Activated CD4-positive, alpha-beta T cell treated with anti-CD3 and anti-CD28 coated beads, Interleukin-2, amount 50 U/mL, for 16 hours (primary cell): ENCODE measurements around the gene COL23A1.
"Not testable (repeated sequence)": the region's sequence is repeated elsewhere in the genome, so short reads cannot be mapped to it uniquely, and the experiment has no call there.

Source experiments
- DNase-seq: peaks from one replicate; pipeline ENCODE4 v3.0.0-alpha.2; 2020

Gene COL23A1

GRCh38 chr5:178247481-178248456, 342.4 kb downstream of the COL23A1 start:
- DNase-seq, result no peak

GRCh38 chr5:178246624-178247279, 343.4 kb downstream of the COL23A1 start:
- DNase-seq, result no peak

GRCh38 chr5:178245389-178245788, 344.8 kb downstream of the COL23A1 start:
- no peak for DNase-seq

GRCh38 chr5:178244576-178244975, 345.6 kb downstream of the COL23A1 start:
- no peak for DNase-seq

- no peak for DNase-seq
These were observed 347.8 kb downstream of the COL23A1 start for GRCh38 chr5:178242416-178242815.

GRCh38 chr5:178241688-178242231, 348.4 kb downstream of the COL23A1 start:
- DNase-seq, result no peak

GRCh38 chr5:178241231-178241663, 348.9 kb downstream of the COL23A1 start:
- no peak for DNase-seq

- no peak for DNase-seq
These were observed 349.4 kb downstream of the COL23A1 start for GRCh38 chr5:178240766-178241165.

GRCh38 chr5:178240341-178240741, 349.9 kb downstream of the COL23A1 start:
- DNase-seq, result no peak

GRCh38 chr5:178239626-178240301, 350.4 kb downstream of the COL23A1 start:
- not testable (repeated sequence) for DNase-seq

GRCh38 chr5:178238711-178239592, 351.2 kb downstream of the COL23A1 start:
- DNase-seq, result no peak

GRCh38 chr5:178238313-178238635, 351.9 kb downstream of the COL23A1 start:
- no peak for DNase-seq

- DNase-seq, result no peak
These were observed 352.5 kb downstream of the COL23A1 start for GRCh38 chr5:178237431-178238312.

- DNase-seq, result no peak
These were observed 353.5 kb downstream of the COL23A1 start for GRCh38 chr5:178236679-178237078.

GRCh38 chr5:178236126-178236525, 354.1 kb downstream of the COL23A1 start:
- no peak for DNase-seq

- DNase-seq, result no peak
These were observed 354.6 kb downstream of the COL23A1 start for GRCh38 chr5:178235588-178235974.

GRCh38 chr5:178234750-178235587, 355.2 kb downstream of the COL23A1 start:
- peak; percentile 75 for DNase-seq

- no peak for DNase-seq
These were observed 356.0 kb downstream of the COL23A1 start for GRCh38 chr5:178234121-178234749.

- no peak for DNase-seq
These were observed 357.2 kb downstream of the COL23A1 start for GRCh38 chr5:178232920-178233429.
